Measurements from ENCODE around the gene SIMC1.

SIMC1 gene

GRCh38 chr5:176389135-176390123 is 151.2 kb downstream of the SIMC1 start:
- DNase-seq: no peak

DNA sequence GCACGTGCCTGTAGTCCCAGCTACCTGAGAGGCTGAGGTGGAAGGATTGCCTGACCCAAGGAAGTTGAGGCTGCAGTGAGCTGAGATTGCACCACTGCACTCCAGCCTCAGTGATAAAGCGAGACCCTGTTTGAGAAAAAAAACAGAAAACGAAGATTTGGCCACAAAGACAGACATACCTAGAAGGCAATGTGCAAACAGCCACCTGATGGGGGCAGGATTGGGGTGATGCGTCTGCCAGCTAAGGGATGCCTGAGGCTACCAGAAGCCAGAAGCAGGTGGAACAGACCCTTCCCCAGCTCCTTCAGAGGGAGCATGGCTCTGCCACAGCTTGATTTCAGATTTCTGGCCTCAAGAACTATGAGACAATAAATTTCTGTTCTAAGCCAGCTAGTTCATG is 153.3 kb downstream of the SIMC1 start:
- no peak for DNase-seq

DNA sequence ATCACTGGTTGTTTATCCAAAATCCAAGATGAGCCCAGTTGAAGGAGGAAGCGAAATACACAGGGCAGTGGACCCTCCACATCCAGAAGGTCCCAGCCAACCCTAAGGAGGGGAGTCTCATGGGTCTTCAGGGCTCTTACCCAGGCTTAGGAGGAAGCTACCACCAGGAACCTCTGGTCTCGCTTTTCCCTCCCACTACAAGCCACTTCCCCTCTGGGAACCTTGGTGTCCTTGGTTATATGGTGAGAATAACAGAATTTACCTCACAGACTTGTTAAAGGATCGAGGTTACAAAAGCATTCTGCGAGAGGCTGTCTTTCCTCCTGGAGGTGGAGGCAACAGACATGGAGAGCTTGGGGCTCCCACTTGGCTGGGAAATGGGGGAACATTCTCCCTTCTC is 153.8 kb downstream of the SIMC1 start:
- no peak for DNase-seq

DNA sequence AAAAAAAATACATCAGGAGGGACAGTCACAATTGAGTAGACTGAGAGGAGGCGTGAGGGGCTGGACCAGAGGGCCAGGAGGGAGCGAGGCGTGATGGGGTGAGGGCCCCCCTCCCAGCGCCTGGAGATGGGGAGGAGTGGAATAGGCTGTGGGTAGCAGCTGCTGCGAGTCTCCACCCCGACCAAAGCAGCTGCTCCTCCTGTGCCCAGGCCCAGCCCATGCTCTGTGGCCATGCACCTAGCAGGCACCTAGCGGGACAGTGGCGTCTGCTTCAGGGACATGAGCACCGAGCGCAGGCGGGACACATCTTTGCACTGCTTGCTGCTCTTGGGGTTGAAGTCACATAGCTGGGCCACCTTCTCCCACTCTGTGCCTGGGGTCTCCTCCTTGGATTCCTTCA is 154.3 kb downstream of the SIMC1 start:
- DNase-seq: no peak

GRCh38 chr5:176394096-176394495 is 155.9 kb downstream of the SIMC1 start:
- DNase-seq: no peak

GRCh38 chr5:176394881-176395675 is 156.9 kb downstream of the SIMC1 start:
- DNase-seq: no peak

Measured in activated effector memory CD4-positive, alpha-beta T cell treated with Interleukin-2 at 50 U/mL for 16 hours (primary cell).